Heart left ventricle (tissue), 13 donors: ENCODE data around the gene SPPL3.

Experiments used
- CTCF ChIP-seq, 12 donors: fragments of 200-600 bp; sonication (generic) in 4 of 12; IDR thresholded peaks; one replicate each; pipeline versions ENCODE4 v1.5.0 to v1.8.0; 2018 to 2022; ENCODE audit warnings: antibody characterized with exemption in 12 of 12, mild to moderate bottlenecking in 5 of 12
- POLR2A ChIP-seq, 2 donors: fragments of 450-650 bp; IDR thresholded peaks; one replicate each; pipeline ENCODE4 v1.6.1; 2017; ENCODE audit warnings: antibody characterized with exemption in 2 of 2, mild to moderate bottlenecking in 2 of 2, moderate library complexity in 2 of 2
- donor health status: ischemic (EF 13 %, LVEDD 7.1; RV severe dilation, severe dysfunction).
- donor health status: DM: no; HTN: yes; CAD: no.
- donor health status: DM: no; HTN: no; CAD: no.
- donor health status: ischemic (EF 25% LVEDD 6.9; RV normal size, moderate dysfunction).
- donor health status: ischemic (EF 25% LVEDD 5.7; RV mildly dilated, moderate dysfunction).
- donor health status: ischemic (EF 35%, LVEDD 5.7; RV mildly dilated, moderate dysfunction).
- donor health status: nonischemic (EF 11% LVEDD 7.7; RV severe dilation, severe dysfunction).
- donor health status: DM: yes; HTN: yes; CAD: no.
- donor health status: PGD.
- donor health status: ischemic (EF 29% LVEDD 5.4; RV normal size, mild dysfunction).
- donor health status: nonischemic (EF 23%, LVEDD 6.1; RV moderate dilation, normal function).

GRCh38 chr12:120869376-120869775 is 34.8 kb downstream of the SPPL3 start:
- TF ChIP-seq CTCF (IDR thresholded peaks at IDR 0.05) (no peak), POLR2A (IDR thresholded peaks at IDR 0.05) (no peak)
